MM.1S (cell line): ENCODE results near the gene ZNF608.

ENCODE experiments used
- DNase-seq: peaks from one replicate; pipeline ENCODE4 v3.0.0-alpha.2; 2015
- H2AFZ ChIP-seq: fragments of 300-600 bp; sonication (generic); 2 replicates; pipeline ENCODE4 v1.6.0; 2016; ENCODE audit warnings: antibody characterized with exemption, low read length
- H3F3A ChIP-seq: fragments of 300-600 bp; sonication (generic); 2 replicates; pipeline ENCODE4 v1.6.1; 2016; ENCODE audit warnings: mild to moderate bottlenecking, antibody characterized with exemption, low read length, moderate library complexity, mixed read lengths; ENCODE audit not compliant: insufficient read depth
- H3K27ac ChIP-seq: fragments of 300-600 bp; sonication (generic); 2 replicates; pipeline ENCODE4 v1.5.1; 2016; ENCODE audit warnings: mild to moderate bottlenecking, low read length
- H3K27me3 ChIP-seq: fragments of 300-600 bp; sonication (generic); replicated peaks from 2 replicates; pipeline ENCODE4 v1.6.0; 2016; ENCODE audit warnings: low read length; ENCODE audit not compliant: insufficient read depth
- H3K36me3 ChIP-seq: fragments of 300-600 bp; sonication (generic); replicated peaks from 2 replicates; pipeline ENCODE4 v1.6.1; 2016; ENCODE audit warnings: mild to moderate bottlenecking, low read length, mixed read lengths; ENCODE audit not compliant: insufficient read depth
- H3K4me1 ChIP-seq: fragments of 300-600 bp; sonication (generic); 2 replicates; pipeline ENCODE4 v1.6.1; 2016; ENCODE audit warnings: low read length, mixed read lengths
- H3K4me2 ChIP-seq: fragments of 300-600 bp; sonication (generic); 2 replicates; pipeline ENCODE4 v1.6.0; 2016; ENCODE audit warnings: low read depth, low read length
- H3K4me3 ChIP-seq: fragments of 300-600 bp; sonication (generic); 2 replicates; pipeline ENCODE4 v1.5.1; 2016; ENCODE audit warnings: low read length, mixed read lengths
- H3K79me2 ChIP-seq: fragments of 300-600 bp; sonication (generic); 2 replicates; pipeline ENCODE4 v1.6.1; 2016; ENCODE audit warnings: mixed run types, low read length, mixed read lengths
- H3K9ac ChIP-seq: fragments of 300-600 bp; sonication (generic); 2 replicates; pipeline ENCODE4 v1.6.1; 2016; ENCODE audit warnings: low read length, mixed read lengths
- H3K9me2 ChIP-seq: fragments of 300-600 bp; sonication (generic); replicated peaks from 2 replicates; pipeline ENCODE4 v1.6.1; 2016; ENCODE audit warnings: mild to moderate bottlenecking, low read length, mixed read lengths; ENCODE audit not compliant: insufficient read depth
- H3K9me3 ChIP-seq: fragments of 300-600 bp; sonication (generic); replicated peaks from 2 replicates; pipeline ENCODE4 v1.6.1; 2016; ENCODE audit warnings: mild to moderate bottlenecking, low read length, mixed read lengths; ENCODE audit not compliant: insufficient read depth
- H4K20me1 ChIP-seq: fragments of 300-600 bp; sonication (generic); 2 replicates; pipeline ENCODE4 v1.6.1; 2016; ENCODE audit warnings: mild to moderate bottlenecking, low read length, moderate library complexity, mixed read lengths; ENCODE audit not compliant: insufficient read depth
- CTCF ChIP-seq: fragments of 300-600 bp; sonication (generic); IDR thresholded peaks from 2 replicates; pipeline ENCODE4 v1.5.1; 2016; ENCODE audit warnings: antibody characterized with exemption, low read length, mixed read lengths
- EZH2 ChIP-seq: fragments of 300-600 bp; sonication (generic); optimal IDR thresholded peaks from 2 replicates; pipeline ENCODE3; 2017; ENCODE audit warnings: low read depth, mild to moderate bottlenecking, antibody characterized with exemption, low read length, mixed read lengths
- EZH2phosphoT487 ChIP-seq: fragments of 300-600 bp; sonication (generic); IDR thresholded peaks from 2 replicates; pipeline ENCODE4 v1.6.1; 2018; ENCODE audit warnings: antibody characterized with exemption, low read length

Gene ZNF608

GRCh38 chr5:124773315-124774311, 27.2 kb upstream of the ZNF608 start:
- H3K36me3 ChIP-seq: no peaks in the 10 kb centered on the region

GRCh38 chr5:124772457-124773200, 26.2 kb upstream of the ZNF608 start:
- H3K4me1 ChIP-seq: no peaks in the 10 kb centered on the region
- no peak for TF ChIP-seq EZH2phosphoT487
- TF ChIP-seq EZH2: no peak
- no peak overlapping the region for H3K9ac ChIP-seq
- H3K4me3 ChIP-seq: no peak overlapping the region
- no peaks in the 10 kb centered on the region for H3K9me3 ChIP-seq
- H3K27ac ChIP-seq: no peak overlapping the region
- H4K20me1 ChIP-seq: no peaks in the 10 kb centered on the region
- H3K79me2 ChIP-seq: no peaks in the 10 kb centered on the region
- DNase-seq: no peak
- H3K27me3 ChIP-seq: no peaks in the 10 kb centered on the region
- H2AFZ ChIP-seq: no peak overlapping the region
- H3K9me2 ChIP-seq: no peaks in the 10 kb centered on the region
- H3F3A ChIP-seq: no peaks in the 10 kb centered on the region
- H3K4me2 ChIP-seq: no peak overlapping the region
- H3K36me3 ChIP-seq: no peaks in the 10 kb centered on the region

More at GRCh38 chr5:124773315-124774311, 27.2 kb upstream of the ZNF608 start:
- H3K4me3 ChIP-seq: no peak overlapping the region
- H3K27me3 ChIP-seq: no peaks in the 10 kb centered on the region
- H3K9me2 ChIP-seq: no peaks in the 10 kb centered on the region
- H4K20me1 ChIP-seq: no peaks in the 10 kb centered on the region
- no peaks in the 10 kb centered on the region for H3K9me3 ChIP-seq
- TF ChIP-seq CTCF (no peak), EZH2phosphoT487 (no peak), EZH2 (no peak)
- no peaks in the 10 kb centered on the region for H3K79me2 ChIP-seq
- H3F3A ChIP-seq: no peaks in the 10 kb centered on the region
- no peak for DNase-seq
- no peak overlapping the region for H3K27ac ChIP-seq
- no peak overlapping the region for H2AFZ ChIP-seq
- no peak overlapping the region for H3K9ac ChIP-seq
- H3K4me2 ChIP-seq: no peak overlapping the region
- no peaks in the 10 kb centered on the region for H3K4me1 ChIP-seq

GRCh38 chr5:124771761-124772160, 25.3 kb upstream of the ZNF608 start:
- TF ChIP-seq CTCF (no peak), EZH2 (no peak), EZH2phosphoT487 (no peak)

More at GRCh38 chr5:124771761-124772160, 25.3 kb upstream of the ZNF608 start:
- H3K79me2 ChIP-seq: no peaks in the 10 kb centered on the region
- H3F3A ChIP-seq: no peaks in the 10 kb centered on the region
- H2AFZ ChIP-seq: no peak overlapping the region
- H3K9me2 ChIP-seq: no peaks in the 10 kb centered on the region
- H4K20me1 ChIP-seq: no peaks in the 10 kb centered on the region
- no peak overlapping the region for H3K4me3 ChIP-seq
- no peak overlapping the region for H3K9ac ChIP-seq
- no peaks in the 10 kb centered on the region for H3K36me3 ChIP-seq
- H3K9me3 ChIP-seq: no peaks in the 10 kb centered on the region
- H3K4me2 ChIP-seq: no peak overlapping the region
- DNase-seq: no peak
- H3K4me1 ChIP-seq: no peaks in the 10 kb centered on the region
- no peaks in the 10 kb centered on the region for H3K27me3 ChIP-seq
- no peak overlapping the region for H3K27ac ChIP-seq
